Limb (tissue), 2 donors: ENCODE results near the gene STARD3.
"Not testable (repeated sequence)": the region's sequence is repeated elsewhere in the genome, so short reads cannot be mapped to it uniquely, and the experiment has no call there.

Source experiments
- DNase-seq, 2 donors: peaks; one replicate each; pipeline ENCODE4 v3.0.0-alpha.2; 2016; ENCODE audit errors: extremely low spot score in 2 of 2

STARD3 gene

GRCh38 chr17:39636927-39637736, at the start of gene STARD3:
STARD3 (plus strand) TSS chr17:39637144; CDS start chr17:39653532, 16,388 bp downstream.
- peak; percentile 83 to 94 for DNase-seq

DNA sequence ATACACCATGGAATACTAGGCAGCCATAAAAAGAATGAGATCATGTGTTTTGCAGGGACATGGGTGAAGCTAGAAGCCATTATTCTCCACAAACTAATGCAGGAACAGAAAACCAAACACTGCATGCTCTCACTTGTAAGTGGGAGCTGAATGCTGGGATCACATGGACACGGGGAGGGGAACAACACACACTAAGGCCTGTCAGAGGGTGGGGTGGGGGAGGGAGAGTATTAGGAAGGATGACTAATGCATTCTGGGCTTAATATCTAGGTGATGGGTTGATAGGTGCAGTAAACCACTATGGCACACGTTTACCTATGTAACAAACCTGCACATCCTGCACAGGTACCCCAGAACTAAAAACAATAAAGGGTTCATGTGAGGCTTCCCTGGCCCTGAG, 46.8 kb upstream of the STARD3 start:
- not testable (repeated sequence) for DNase-seq

GRCh38 chr17:39591958-39592954, 44.7 kb upstream of the STARD3 start:
- DNase-seq: peak; percentile 66 to 68

- no peak for DNase-seq
These were observed 43.6 kb upstream of the STARD3 start for GRCh38 chr17:39593371-39593770.

GRCh38 chr17:39595294-39595693, 41.6 kb upstream of the STARD3 start:
- no peak for DNase-seq

DNA sequence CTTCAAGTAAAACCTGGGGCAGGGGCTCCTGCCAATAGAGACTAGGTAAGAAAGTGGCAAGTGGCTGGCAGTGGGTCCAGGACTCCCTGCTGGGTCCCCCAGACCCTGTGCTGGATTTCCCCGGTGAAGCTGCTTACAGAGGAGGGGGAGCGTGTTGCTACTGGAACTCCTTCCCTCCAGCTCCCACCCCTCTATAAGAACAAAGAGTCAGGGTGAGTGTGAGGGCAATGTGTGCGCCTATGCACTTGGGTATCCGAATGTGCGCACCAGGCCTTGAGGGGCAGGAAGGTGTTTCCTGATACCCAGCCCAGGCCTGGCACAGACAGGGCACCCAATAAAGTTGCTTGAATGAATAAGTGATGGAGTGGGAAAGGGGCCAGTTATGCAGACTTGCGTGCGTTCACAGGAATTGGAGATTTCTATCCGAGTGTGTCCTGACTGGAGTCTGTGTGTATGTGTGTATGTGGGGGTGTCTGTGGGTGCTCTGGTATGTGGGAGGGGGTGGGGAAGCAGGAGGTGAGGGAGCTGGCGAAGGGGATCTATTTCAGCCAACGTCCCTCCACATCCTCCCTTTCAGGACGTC, 40.9 kb upstream of the STARD3 start:
- DNase-seq: no peak

DNA sequence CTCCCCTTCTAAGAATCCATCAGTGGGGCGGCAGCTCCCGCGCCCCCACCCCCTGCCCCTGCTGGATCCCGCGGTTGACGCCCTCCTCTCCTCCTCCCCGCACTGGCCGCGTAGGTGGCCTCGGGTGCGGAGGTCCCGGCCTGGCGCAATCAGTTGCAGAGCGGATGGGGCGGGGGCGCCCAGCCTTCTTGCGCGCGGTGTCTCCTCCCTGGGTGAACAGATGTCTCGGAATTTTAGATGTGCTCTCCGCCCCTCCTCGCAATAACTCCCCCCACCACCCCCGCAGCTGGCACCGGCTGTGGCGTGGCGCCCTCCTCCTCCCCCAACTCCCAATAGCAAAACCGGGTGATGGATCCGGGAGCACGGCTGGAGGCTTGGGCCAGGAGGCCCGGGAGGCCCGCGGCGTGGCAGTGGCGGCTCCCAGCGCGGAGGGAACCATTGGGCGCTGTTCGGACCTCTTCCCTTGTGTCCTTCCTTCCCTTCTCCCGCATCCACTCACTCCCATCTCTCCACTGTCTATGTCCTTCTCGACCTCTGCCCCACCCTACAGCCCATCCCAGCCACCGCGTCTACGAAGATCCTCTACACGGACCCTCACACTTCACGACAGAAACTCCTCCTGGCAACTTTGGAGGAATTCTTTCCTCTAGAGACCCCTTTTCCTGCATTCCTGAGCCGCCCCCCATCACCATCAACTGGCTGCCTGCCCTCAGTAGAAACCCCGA, 40.2 kb upstream of the STARD3 start:
- DNase-seq: no peak

DNA sequence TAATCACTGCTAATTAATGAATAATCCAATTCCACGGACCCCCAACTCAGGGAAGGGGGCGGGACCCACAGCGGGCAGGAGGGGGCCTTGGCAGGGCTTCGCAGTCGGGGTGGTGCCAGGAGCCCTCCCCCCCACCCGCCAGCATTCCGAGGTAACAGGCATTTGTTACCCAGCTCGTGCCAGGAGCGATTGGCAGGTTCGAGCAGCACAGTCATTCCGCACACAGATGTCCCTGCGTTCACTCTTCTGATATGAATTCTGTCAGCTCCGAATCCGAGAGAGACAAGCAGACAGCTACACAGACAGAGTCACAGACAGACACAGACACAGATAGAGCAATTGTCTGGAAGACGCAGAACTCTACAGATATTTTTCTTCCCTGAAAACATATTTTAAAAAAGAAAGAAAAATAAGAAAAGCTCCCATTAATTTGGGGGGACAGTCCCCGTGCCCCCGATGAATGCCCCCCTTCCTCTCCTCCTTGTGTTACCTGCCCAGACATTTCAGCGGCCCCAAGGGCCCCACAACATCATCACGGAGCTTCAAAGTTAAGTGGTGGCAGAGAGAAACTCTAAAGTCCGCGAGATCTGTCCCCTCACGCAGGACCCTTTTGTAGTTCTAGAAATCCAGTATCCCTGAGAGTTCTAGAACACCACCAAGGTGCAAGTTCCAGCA, 39.4 kb upstream of the STARD3 start:
- DNase-seq: no peak

- no peak for DNase-seq
These were observed 38.9 kb upstream of the STARD3 start for GRCh38 chr17:39598047-39598481.

DNA sequence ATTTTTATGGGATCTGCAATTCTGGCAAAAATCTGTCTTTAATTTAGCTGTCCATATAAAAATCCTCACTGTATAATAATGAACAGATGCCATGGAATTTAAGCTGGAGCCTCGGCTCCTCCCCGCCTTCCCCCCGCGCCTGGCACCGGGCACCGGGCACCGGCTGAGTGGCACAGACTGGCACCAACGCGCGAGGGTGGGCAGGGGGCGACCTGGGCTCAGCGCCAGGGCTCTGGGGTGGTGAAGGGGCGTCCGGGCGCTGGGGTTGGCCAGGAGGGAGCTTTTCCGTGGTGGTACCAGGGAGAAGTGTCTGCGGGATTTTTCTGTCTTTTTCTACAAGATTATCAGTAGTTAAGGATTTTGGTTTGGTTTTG, 38.3 kb upstream of the STARD3 start:
- no peak for DNase-seq

DNA sequence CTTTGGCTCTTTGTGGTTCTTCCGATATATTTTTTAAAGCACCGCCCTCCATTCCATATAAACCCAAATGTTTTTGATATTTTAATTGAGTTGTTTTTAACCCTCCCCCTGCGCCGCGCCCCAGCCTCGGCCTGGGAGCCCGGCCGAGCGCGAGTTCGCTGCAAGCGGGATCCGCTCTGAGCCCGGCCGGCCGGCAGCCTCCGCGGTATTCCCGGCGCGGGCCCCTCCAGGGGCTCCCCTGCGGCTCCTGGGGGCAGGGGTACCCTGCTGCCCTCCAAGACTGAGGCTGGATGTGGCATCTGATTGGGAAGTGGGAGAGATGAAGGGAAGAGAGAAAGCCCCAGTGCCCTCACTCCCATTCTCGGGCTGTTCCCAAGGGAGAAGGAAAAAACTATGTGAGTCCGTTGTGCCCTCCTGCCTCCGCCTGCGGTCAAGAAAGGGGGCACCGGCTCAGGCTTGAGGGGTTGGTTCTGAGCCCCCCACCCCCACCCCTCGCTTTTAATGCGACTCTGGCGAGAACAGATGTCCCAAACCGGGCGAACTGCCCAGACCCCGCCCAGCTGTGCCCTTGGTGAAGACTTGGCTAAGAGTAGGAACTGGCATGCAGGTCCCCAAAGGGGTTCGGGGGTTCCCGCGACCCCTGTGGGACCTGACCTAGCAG, 37.8 kb upstream of the STARD3 start:
- no peak for DNase-seq

DNA sequence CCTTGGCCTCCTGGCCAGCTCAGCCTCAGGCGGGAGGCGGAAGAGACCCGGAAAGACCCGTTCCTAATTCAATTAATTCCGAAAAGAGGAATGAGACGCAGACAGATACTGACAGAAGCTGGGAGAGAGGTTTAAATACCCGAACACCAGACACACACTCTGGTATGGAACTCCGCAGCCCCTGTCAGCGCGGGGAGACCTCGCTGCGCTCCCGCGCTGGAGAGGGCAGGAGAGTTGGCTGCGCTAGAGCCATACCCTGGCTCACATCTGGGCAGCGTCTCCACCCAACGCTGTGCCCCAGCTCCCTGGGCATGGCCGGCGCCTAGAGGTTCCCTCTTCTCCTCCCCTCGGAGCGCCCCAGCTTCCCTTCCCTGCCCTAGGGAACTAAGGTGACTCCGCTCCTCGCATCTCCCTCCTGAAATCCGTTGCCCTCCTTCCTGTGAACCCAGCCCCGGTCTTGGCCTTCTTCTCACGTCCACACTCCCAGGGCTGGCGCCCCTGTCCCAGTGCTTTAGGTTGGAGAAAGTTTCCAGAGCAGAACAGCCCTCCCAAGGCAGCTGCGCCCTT, 37.2 kb upstream of the STARD3 start:
- DNase-seq: no peak

GRCh38 chr17:39600288-39600996, 36.5 kb upstream of the STARD3 start:
- DNase-seq: no peak

- DNase-seq: no peak
These were observed 35.8 kb upstream of the STARD3 start for GRCh38 chr17:39600997-39601597.

- DNase-seq: no peak
These were observed 35.0 kb upstream of the STARD3 start for GRCh38 chr17:39601758-39602532.

GRCh38 chr17:39602533-39603303, 34.2 kb upstream of the STARD3 start:
- DNase-seq: no peak
